Embryonic facial prominence (tissue), 1 donor: ENCODE data around the gene CCNK.

Experiments
- DNase-seq: peaks from one replicate; pipeline ENCODE4 v3.0.0-alpha.2; 2016; ENCODE audit errors: extremely low spot score

The CCNK gene

GRCh38 chr14:99552021-99552553, 70.9 kb downstream of the CCNK start:
- no peak for DNase-seq

- no peak for DNase-seq
Measured at GRCh38 chr14:99552572-99553216, 71.5 kb downstream of the CCNK start.

DNA sequence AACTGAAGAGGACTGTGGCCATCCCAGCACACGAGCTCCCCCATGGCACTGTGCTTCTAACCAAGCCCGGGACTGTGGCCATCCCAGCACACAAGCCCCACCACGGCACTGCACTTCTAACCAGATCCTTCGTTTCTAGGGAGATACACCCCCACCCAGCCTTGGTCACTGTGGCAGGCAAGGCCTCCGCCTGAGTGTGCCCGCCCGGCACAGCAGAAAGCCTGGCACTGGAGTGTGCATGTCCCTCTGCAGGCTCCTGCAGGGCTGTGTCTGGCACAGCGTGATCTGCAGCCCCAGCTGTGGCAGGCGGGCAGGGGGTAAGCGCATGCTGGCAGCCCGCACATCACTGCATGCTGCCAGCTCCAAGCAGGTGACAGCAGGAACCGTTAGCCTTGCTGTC, 73.0 kb downstream of the CCNK start:
- no peak for DNase-seq

DNA sequence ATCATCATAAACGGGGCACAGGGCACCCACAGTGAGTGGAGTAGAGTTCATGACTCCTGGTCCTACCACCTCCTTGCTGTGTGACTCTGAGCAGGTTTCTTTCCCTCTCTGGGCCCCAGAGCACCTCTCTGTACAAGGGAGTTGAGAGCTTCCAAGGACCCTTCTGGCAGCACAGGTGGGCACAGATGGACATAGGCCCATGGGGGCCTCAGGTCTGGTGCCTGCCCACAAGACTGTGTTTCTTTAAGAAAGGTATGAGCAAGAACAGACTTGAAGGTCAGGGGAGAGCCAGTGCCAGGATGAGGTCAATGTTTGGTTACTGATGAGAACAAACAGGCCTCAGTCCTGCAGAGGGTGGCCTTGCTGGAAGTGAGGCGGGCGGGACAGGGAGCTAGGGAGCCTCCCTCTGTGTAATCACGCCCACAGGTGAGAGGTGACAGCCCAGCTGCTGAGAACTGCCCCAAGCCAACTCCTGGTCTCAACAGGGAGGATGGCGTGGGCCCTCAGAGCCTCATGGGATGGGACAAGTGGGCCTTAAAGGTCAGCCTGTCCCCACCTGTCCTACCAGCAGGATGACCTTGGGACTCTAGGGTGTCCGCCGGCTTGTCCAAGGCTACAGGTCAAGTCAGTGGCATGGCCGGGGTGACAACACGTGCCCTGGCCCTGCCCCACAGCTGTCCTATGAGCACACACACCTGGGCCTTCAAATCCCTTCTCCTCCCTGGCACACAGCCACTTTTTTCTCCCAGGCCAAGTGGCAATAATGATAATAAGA, 73.7 kb downstream of the CCNK start:
- DNase-seq = no peak

DNA sequence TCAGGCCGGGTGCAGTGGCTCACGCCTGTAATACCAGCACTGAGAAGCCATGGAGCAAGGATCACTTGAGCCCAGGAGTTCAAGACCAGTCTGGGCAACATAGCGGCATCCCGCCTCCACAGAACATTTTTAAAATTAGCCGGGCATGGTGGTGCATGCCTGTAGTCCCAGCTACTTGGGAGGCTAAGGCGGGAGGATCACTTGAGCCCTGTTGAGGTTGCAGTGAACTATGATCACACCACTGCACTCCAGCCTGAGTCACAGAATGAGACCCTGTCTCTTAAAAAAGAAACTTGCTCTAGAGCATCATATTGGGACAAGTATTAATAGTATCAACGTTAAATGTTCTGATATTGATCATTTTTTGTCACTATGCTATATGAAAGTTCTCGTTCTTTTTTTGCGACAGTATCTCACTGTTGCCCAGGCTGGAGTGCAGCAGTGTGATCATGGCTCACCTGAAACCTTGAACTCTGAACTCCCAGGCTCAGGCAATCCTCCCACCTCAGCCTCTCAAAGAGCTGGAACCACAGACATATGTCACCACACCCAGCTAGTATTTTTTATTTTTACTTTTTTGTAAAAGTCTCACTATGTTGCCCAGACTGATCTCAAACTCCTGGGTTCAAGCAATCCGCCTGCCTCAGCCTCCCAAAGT, 75.1 kb downstream of the CCNK start:
- no peak for DNase-seq

DNA sequence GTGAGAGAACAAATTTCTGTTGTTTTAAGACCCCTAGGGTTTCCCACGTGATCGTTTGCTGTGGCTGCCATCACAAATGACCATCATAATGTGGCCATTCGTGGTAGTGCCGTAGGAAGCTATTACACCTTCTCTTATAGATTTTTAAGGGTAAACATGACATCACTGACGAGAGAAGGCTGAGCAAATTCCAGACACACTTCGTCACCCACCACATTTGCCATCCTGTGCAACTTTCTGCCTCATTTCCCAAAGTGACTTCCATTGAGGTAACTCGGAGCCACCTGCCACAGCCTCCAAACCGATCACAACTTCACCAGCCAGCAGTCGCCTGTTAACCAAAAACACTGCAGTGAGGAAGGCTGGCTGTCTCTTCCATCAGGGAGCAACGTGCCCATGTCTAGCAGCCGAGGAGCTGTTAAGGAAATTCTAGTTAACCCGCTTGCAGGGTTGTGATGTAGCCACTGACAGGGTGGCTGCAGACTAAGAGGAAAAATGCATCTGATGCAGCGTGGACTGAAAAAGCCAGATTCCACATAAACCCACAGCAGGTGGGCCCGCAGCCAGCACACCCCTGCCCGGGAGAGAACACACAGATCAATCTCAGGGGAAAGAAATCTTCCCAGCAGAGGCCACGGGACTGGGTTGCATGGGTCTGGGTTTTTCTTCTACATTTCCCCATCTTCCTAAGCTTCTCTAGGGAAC, 78.2 kb downstream of the CCNK start:
- DNase-seq = no peak

- no peak for DNase-seq
Measured at GRCh38 chr14:99560403-99560802, 79.2 kb downstream of the CCNK start.

DNA sequence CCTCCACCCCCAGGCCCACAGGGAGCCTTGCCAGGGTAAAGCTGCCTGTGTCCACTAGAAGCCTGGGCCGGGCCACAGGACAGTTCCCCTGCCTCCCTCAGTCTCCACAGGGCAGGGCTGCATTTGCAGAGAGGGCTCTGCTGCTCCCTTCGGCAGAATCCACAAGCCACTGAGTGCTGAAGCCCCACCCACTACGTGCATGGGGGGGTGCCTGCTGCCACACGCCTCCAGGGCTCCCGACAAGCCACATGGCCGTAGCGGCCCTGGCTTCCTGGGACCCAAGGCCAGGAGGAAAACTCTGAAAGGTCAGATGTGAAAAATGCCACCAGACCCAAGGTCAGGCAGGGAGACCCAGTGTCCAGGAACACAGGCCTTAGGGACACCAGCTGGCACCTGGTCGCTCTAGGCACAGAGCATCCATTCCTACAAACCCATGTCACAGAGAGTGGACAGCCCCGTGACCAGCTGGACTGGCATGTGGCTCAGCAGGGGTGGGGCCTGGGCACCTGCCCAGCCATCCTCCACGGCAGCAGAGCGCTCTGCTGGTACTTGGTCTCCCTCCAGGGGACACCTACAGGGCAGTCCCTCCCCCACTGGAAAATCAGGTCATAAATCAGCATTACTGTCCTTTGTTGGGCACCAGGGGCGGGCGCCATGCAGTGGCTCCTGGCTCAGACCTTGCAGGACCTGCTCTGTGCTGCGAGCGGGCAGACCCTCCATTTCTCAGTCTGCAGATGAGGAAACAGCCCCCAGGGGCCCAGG, 79.9 kb downstream of the CCNK start:
- no peak for DNase-seq

- DNase-seq = no peak
Measured at GRCh38 chr14:99561864-99562263, 80.7 kb downstream of the CCNK start.
